Iris pigment epithelial cell (primary cell): Measurements from ENCODE around the gene SLCO3A1.

Experiments
- DNase-seq: peaks from one replicate; pipeline ENCODE4 v3.0.0-alpha.2; 2011; ENCODE audit warnings: low read depth

Gene SLCO3A1

GRCh38 chr15:92071045-92071634, 217.6 kb downstream of the SLCO3A1 start:
- no peak for DNase-seq

GRCh38 chr15:92073044-92073785, 219.7 kb downstream of the SLCO3A1 start:
- DNase-seq = no peak

- DNase-seq = no peak
Measured at GRCh38 chr15:92074101-92074500, 220.6 kb downstream of the SLCO3A1 start.

- peak; percentile 12 for DNase-seq
Measured at GRCh38 chr15:92074646-92075045, 221.1 kb downstream of the SLCO3A1 start.

GRCh38 chr15:92075764-92076163, 222.3 kb downstream of the SLCO3A1 start:
- DNase-seq = no peak

GRCh38 chr15:92076541-92076940, 223.0 kb downstream of the SLCO3A1 start:
- DNase-seq = no peak

GRCh38 chr15:92077353-92078085, 224.0 kb downstream of the SLCO3A1 start:
- peak; percentile 36 for DNase-seq

- no peak for DNase-seq
Measured at GRCh38 chr15:92078270-92078669, 224.8 kb downstream of the SLCO3A1 start.

GRCh38 chr15:92079047-92079446, 225.5 kb downstream of the SLCO3A1 start:
- DNase-seq = no peak

GRCh38 chr15:92079647-92080255, 226.2 kb downstream of the SLCO3A1 start:
- DNase-seq = no peak

GRCh38 chr15:92082006-92082843, 228.7 kb downstream of the SLCO3A1 start:
- DNase-seq = peak; percentile 58

GRCh38 chr15:92083190-92083589, 229.7 kb downstream of the SLCO3A1 start:
- no peak for DNase-seq

- DNase-seq = no peak
Measured at GRCh38 chr15:92087211-92087610, 233.7 kb downstream of the SLCO3A1 start.

- DNase-seq = peak; percentile 23
Measured at GRCh38 chr15:92091155-92091734, 237.7 kb downstream of the SLCO3A1 start.

GRCh38 chr15:92092289-92093105, 239.0 kb downstream of the SLCO3A1 start:
- DNase-seq = no peak

- no peak for DNase-seq
Measured at GRCh38 chr15:92095693-92096092, 242.2 kb downstream of the SLCO3A1 start.

- peak; percentile 44 for DNase-seq
Measured at GRCh38 chr15:92097474-92098178, 244.1 kb downstream of the SLCO3A1 start.

GRCh38 chr15:92098869-92099268, 245.4 kb downstream of the SLCO3A1 start:
- DNase-seq = no peak

- DNase-seq = no peak
Measured at GRCh38 chr15:92100301-92100700, 246.8 kb downstream of the SLCO3A1 start.

- DNase-seq = no peak
Measured at GRCh38 chr15:92100751-92101150, 247.2 kb downstream of the SLCO3A1 start.
